Esophagus (tissue), 2 donors: Measurements from ENCODE around the gene RBM27. TPM values are rescaled to one million over a fixed set of nuclear protein-coding genes. Genes with fewer than 3 reads are reported as not detected.
"Not testable (repeated sequence)": the region's sequence is repeated elsewhere in the genome, so short reads cannot be mapped to it uniquely, and the experiment has no call there.

Experiments used
- H3K27ac ChIP-seq, 2 donors: one replicate each; pipeline ENCODE4 v1.5.1; 2013; ENCODE audit warnings: low read depth in 2 of 2, mild to moderate bottlenecking in 2 of 2, inconsistent platforms in 1 of 2, low read length in 1 of 2, moderate library complexity in 1 of 2
- H3K27me3 ChIP-seq, 2 donors: one replicate each; pipeline ENCODE4 v1.6.1; 2013; ENCODE audit warnings: low read length in 2 of 2, control low read depth in 1 of 2, mild to moderate bottlenecking in 1 of 2; ENCODE audit not compliant: insufficient read depth in 2 of 2, control insufficient read depth in 1 of 2
- H3K36me3 ChIP-seq, 2 donors: one replicate each; pipeline ENCODE4 v1.6.1; 2013; ENCODE audit warnings: low read length in 1 of 2; ENCODE audit not compliant: control insufficient read depth in 2 of 2, insufficient read depth in 2 of 2
- H3K4me1 ChIP-seq, 2 donors: one replicate each; pipeline ENCODE4 v1.6.1; 2013; ENCODE audit warnings: low read length in 1 of 2; ENCODE audit not compliant: control insufficient read depth in 2 of 2, insufficient read depth in 2 of 2
- H3K4me3 ChIP-seq, 2 donors: one replicate each; pipeline ENCODE4 v1.5.1; 2013; ENCODE audit warnings: low read length in 2 of 2, mild to moderate bottlenecking in 2 of 2, low read depth in 1 of 2, moderate library complexity in 1 of 2
- H3K9me3 ChIP-seq, 2 donors: one replicate each; pipeline ENCODE4 v1.6.1; 2013; ENCODE audit warnings: mild to moderate bottlenecking in 2 of 2, low read depth in 1 of 2, low read length in 1 of 2, moderate library complexity in 1 of 2; ENCODE audit not compliant: control insufficient read depth in 2 of 2, insufficient read depth in 1 of 2
- WGBS, 2 donors: extraction: QIAGEN DNeasy Blood & Tissue Kit; methylation state at CpG; one replicate each; pipeline ENCODE4 v1.1.7; 2013; 5-methylcytosine and 5-hydroxymethylcytosine counted together
- polyA plus RNA-seq, 2 donors: library from polyadenylated mRNA; stranded (reverse); fragments of 200-250 nt; gene quantifications; one replicate each; pipeline ENCODE4 v1.2.3, GENCODE V29; 2013
- donor health status: healthy with polysubstance abuse.
- donor health status: Bipolar disorder and iron deficiency.

Gene RBM27
- polyA plus RNA-seq, 2 donors: 4.3 to 5.1 TPM

GRCh38 chr5:146205499-146206202 is 2.2 kb downstream of the RBM27 start:
- Histone ChIP-seq H3K4me3 (no peak overlapping the region), H3K27ac (no peak overlapping the region), H3K36me3 (no peaks in the 10 kb centered on the region), H3K27me3 (no peaks in the 10 kb centered on the region), H3K4me1 (peaks cover 0 to 3% of the 10 kb centered on the region in 2 donors), H3K9me3 (no peaks in the 10 kb centered on the region)
- WGBS, 2 donors: 76 to 82% methylated on average over 11 of the region's 11 CpGs

DNA sequence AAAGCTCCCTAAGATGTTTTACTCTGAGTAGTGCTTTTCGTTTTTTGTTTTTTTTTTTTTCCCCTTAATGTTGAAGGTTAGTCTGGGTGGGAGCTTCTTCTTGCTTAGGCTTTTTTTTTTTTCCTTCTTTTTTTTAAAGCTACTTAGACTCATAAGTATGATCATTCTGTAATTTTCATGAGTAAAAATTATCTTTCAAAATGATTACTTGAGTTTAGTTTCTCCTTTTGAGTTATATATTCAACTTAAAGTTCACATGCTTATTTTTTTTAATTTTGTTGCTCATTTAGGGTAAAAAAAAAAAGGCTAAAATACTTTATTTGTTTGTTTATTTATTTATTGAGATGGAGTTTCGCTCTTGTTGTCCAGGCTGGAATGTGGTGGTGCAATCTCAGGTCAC is 2.9 kb downstream of the RBM27 start:
- WGBS, 2 donors: 62 to 68% methylated on average over 2 of the region's 2 CpGs
- H3K27me3 ChIP-seq: no peaks in the 10 kb centered on the region
- H3K9me3 ChIP-seq: no peaks in the 10 kb centered on the region
- no peaks in the 10 kb centered on the region for H3K36me3 ChIP-seq
- H3K4me3 ChIP-seq: no peak overlapping the region
- H3K27ac ChIP-seq: no peak overlapping the region
- peaks cover 0 to 3% of the 10 kb centered on the region in 2 donors for H3K4me1 ChIP-seq

DNA sequence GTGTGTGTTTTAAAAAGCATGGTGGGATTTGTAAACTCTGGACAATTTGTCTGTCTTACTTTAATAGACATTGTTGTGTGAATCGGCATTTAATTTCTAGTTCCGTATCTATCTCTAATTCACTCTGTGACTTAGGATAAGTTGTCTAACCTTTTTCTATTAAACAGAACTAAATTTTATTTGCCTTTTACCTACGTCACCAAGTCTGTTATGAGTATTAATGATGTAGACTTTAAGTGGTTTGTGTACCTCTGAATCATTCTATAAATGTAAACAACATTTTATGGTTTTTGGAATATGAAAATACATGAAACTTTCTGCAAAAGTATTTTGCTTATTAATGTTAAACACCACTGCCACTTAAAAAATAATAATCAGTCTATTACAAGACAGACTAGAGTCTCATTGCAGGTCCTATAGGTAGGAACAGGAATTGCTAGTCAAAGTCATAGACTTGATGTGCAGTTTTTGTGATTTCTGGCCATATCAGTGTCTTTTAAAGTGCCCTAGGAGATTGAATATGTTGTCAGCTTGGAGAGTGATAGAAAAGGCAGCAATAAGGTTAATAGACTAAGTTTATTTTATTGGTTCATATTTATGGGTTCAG is 5.6 kb downstream of the RBM27 start:
- WGBS, 2 donors: 75 to 82% methylated on average over 3 of the region's 3 CpGs
- peaks cover 0 to 3% of the 10 kb centered on the region in 2 donors for H3K4me1 ChIP-seq
- no peak overlapping the region for H3K27ac ChIP-seq

GRCh38 chr5:146209714-146210113 is 6.3 kb downstream of the RBM27 start:
- Histone ChIP-seq H3K9me3 (no peaks in the 10 kb centered on the region), H3K36me3 (no peaks in the 10 kb centered on the region), H3K27me3 (no peaks in the 10 kb centered on the region), H3K4me3 (no peak overlapping the region), H3K27ac (no peak overlapping the region), H3K4me1 (peaks cover 0 to 3% of the 10 kb centered on the region in 2 donors)
- WGBS, 2 donors: 74 to 81% methylated on average over 2 of the region's 2 CpGs

More for the DNA sequence above, 5.6 kb downstream of the RBM27 start:
- no peaks in the 10 kb centered on the region for H3K27me3 ChIP-seq
- no peaks in the 10 kb centered on the region for H3K9me3 ChIP-seq
- no peaks in the 10 kb centered on the region for H3K36me3 ChIP-seq
- no peak overlapping the region for H3K4me3 ChIP-seq

DNA sequence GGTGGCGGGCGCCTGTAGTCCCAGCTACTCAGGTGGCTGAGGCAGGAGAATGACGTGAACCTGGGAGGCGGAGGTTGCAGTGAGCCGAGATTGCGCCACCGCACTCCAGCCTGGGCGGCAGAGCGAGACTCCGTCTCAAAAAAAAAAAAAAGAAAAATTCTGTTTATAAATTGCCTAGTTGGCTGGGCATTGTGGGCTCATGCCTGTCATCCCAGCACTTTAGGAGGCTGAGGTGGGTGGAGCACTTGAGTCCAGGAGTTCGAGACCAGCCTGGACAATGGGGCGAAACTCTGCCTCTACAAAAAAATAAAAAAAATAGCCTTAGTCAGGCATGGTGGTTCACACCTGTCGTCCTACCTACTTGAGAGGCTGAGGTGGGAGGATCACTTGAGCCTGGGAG is 7.4 kb downstream of the RBM27 start:
- 96 to 98% methylated on average over 13 of the region's 13 CpGs for WGBS, 2 donors
- H3K9me3 ChIP-seq, H3K4me1 ChIP-seq, H3K4me3 ChIP-seq, H3K27ac ChIP-seq, H3K36me3 ChIP-seq, H3K27me3 ChIP-seq: not testable (repeated sequence)

DNA sequence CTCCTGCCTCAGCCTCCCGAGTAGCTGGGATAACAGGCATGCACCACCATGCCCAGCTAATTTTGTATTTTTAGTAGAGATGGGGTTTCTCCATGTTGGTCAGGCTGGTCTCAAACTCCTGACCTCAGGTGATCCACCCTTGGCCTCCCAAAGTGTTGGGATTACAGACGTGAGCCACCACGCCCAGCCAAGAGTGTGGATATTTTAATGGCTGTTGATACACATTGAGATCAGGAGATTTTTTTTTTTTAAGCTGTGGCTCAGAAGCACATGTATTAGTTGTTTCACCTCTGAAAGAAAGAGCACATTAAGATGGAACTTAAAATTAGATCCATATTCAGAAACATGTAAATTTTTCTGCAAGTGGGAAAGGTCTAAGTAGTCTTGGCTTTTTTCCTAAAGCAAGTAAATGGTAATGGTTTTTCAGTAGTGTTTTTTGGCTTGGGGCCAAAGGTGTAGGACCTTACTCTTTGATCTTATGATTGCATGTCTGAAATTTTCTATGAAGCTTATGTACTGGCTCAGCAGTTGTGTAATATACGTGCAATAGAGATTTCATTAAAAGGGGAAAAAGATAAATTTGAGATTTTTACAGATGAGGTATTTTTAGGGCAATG is 9.9 kb downstream of the RBM27 start:
- no peak overlapping the region for H3K27ac ChIP-seq
- no peaks in the 10 kb centered on the region for H3K9me3 ChIP-seq
- no peaks in the 10 kb centered on the region for H3K4me1 ChIP-seq
- H3K27me3 ChIP-seq: no peaks in the 10 kb centered on the region
- no peaks in the 10 kb centered on the region for H3K36me3 ChIP-seq
- WGBS, 2 donors: 61 to 62% methylated on average over 4 of the region's 4 CpGs
- no peak overlapping the region for H3K4me3 ChIP-seq

DNA sequence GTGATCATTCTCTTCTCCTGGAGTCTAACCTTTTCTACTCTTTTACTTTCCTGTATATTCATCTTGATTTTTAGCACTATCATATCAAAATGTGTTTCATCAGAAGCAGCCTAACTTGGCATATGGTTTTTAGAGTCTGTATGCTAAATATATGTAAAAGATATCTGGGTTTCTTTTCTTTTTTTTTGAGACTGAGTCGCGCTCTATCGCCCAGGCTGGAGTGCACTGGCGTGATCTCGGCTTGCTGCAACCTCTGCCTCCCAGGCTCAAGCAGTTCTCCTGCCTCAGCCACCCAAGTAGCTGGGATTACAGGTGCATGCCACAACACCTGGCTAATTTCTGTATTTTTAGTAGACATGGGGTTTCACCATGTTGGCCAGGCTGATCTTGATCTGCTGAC is 11.5 kb downstream of the RBM27 start:
- not testable (repeated sequence) for H3K27me3 ChIP-seq, H3K4me3 ChIP-seq, H3K4me1 ChIP-seq, H3K9me3 ChIP-seq, H3K36me3 ChIP-seq, H3K27ac ChIP-seq
- 96 to 97% methylated on average over 5 of the region's 5 CpGs for WGBS, 2 donors

- 64 to 71% methylated on average over 2 of the region's 2 CpGs for WGBS, 2 donors
- no peaks in the 10 kb centered on the region for H3K9me3 ChIP-seq
- no peak overlapping the region for H3K4me3 ChIP-seq
- peaks cover 0 to 4% of the 10 kb centered on the region in 2 donors for H3K36me3 ChIP-seq
- no peak overlapping the region for H3K27ac ChIP-seq
- no peaks in the 10 kb centered on the region for H3K4me1 ChIP-seq
- no peaks in the 10 kb centered on the region for H3K27me3 ChIP-seq
These were observed 14.8 kb downstream of the RBM27 start for GRCh38 chr5:146218168-146218567.

GRCh38 chr5:146219243-146219642 is 15.8 kb downstream of the RBM27 start:
- H3K4me1 ChIP-seq: no peaks in the 10 kb centered on the region
- no peaks in the 10 kb centered on the region for H3K9me3 ChIP-seq
- no peak overlapping the region for H3K27ac ChIP-seq
- H3K27me3 ChIP-seq: no peaks in the 10 kb centered on the region
- no peak overlapping the region for H3K4me3 ChIP-seq
- H3K36me3 ChIP-seq: peaks cover 0 to 4% of the 10 kb centered on the region in 2 donors

- H3K4me3 ChIP-seq: no peak overlapping the region
- H3K9me3 ChIP-seq: no peaks in the 10 kb centered on the region
- no peaks in the 10 kb centered on the region for H3K27me3 ChIP-seq
- peaks cover 0 to 4% of the 10 kb centered on the region in 2 donors for H3K36me3 ChIP-seq
- WGBS, 2 donors: 89 to 91% methylated on average over 3 of the region's 3 CpGs
- H3K4me1 ChIP-seq: no peaks in the 10 kb centered on the region
- no peak overlapping the region for H3K27ac ChIP-seq
These were observed 17.8 kb downstream of the RBM27 start for GRCh38 chr5:146221234-146221633.
